ENCODE results near the gene LRRC57. TPM values are rescaled to one million over a fixed set of nuclear protein-coding genes. Genes with fewer than 3 reads are reported as not detected.
A peak's percentile ranks its signal among the peaks of the same experiment; 100 is the strongest.

The LRRC57 gene
- total and polyA plus RNA-seq, 2 of the 13 experiments (the other 11 are each of a cell fraction or from before 2014, with no cell fraction given), result 5.8 to 14.8 TPM

GRCh38 chr15:42548249-42549031 lies at the start of gene LRRC57, which contains the start of gene HAUS2 (continued):
- TF ChIP-seq GPN1 (CRISPR knock-in tag; IDR thresholded peaks at IDR 0.05; ENCODE audit: borderline replicate concordance) (no peak), ZBTB34 (CRISPR knock-in tag; IDR thresholded peaks at IDR 0.05) (no peak), ZNF704 (CRISPR knock-in tag; IDR thresholded peaks at IDR 0.05; ENCODE audit: borderline replicate concordance) (peak; percentile 75; the same call in 1 of the 2 replicates), TRIM22 (IDR thresholded peaks at IDR 0.05) (no peak), ESRRA (CRISPR knock-in tag; IDR thresholded peaks at IDR 0.05; ENCODE audit: low read depth) (peak; percentile 66), NFKB2 (CRISPR knock-in tag; IDR thresholded peaks at IDR 0.05; ENCODE audit: borderline replicate concordance) (peak; percentile 81; the same call in 1 of the 2 replicates), ZNF614 (CRISPR knock-in tag; IDR thresholded peaks at IDR 0.05; ENCODE audit: borderline replicate concordance) (peak; percentile 84; the same call in 1 of the 2 replicates), POLR2AphosphoS2 (IDR thresholded peaks at IDR 0.05; ENCODE audit: low read depth, low read length) (no peak; the same call in 1 of the 2 replicates), FOXP1 (IDR thresholded peaks at IDR 0.05) (no peak), FOXP1 (CRISPR knock-in tag; IDR thresholded peaks at IDR 0.05) (no peak), ZSCAN20 (CRISPR knock-in tag; IDR thresholded peaks at IDR 0.05; ENCODE audit: borderline replicate concordance) (0 out of 2 replicates have a peak, but pooled peaks have one; percentile 70), SRSF1 (optimal IDR thresholded peaks at IDR 0.05; ENCODE audit: low read depth, low read length) (peak; percentile 80), TBX2 (CRISPR knock-in tag; IDR thresholded peaks at IDR 0.05; ENCODE audit: borderline replicate concordance) (peak; percentile 89), CREBL2 (CRISPR knock-in tag; IDR thresholded peaks at IDR 0.05; ENCODE audit: borderline replicate concordance) (no peak; the same call in 1 of the 2 replicates), EED (CRISPR knock-in tag; IDR thresholded peaks at IDR 0.05) (peak; percentile 90), RXRB (CRISPR knock-in tag; IDR thresholded peaks at IDR 0.05; ENCODE audit: borderline replicate concordance) (peak; percentile 49; the same call in 1 of the 2 replicates), TEAD2 (CRISPR knock-in tag; IDR thresholded peaks at IDR 0.05) (no peak), KAT7 (CRISPR knock-in tag; IDR thresholded peaks at IDR 0.05; ENCODE audit: borderline replicate concordance) (peak; percentile 97), HOMEZ (CRISPR knock-in tag; IDR thresholded peaks at IDR 0.05; ENCODE audit: low read depth) (no peak), ZNF343 (CRISPR knock-in tag; IDR thresholded peaks at IDR 0.05) (no peak), NCOA2 (CRISPR knock-in tag; IDR thresholded peaks at IDR 0.05) (peak; percentile 20; the same call in 1 of the 2 replicates), ZFP62 (CRISPR knock-in tag; IDR thresholded peaks at IDR 0.05) (no peak), HHEX (CRISPR knock-in tag; IDR thresholded peaks at IDR 0.05) (no peak)

Data from HepG2 (cell line).